Measurements from ENCODE around the gene MON1B.

The MON1B gene

DNA sequence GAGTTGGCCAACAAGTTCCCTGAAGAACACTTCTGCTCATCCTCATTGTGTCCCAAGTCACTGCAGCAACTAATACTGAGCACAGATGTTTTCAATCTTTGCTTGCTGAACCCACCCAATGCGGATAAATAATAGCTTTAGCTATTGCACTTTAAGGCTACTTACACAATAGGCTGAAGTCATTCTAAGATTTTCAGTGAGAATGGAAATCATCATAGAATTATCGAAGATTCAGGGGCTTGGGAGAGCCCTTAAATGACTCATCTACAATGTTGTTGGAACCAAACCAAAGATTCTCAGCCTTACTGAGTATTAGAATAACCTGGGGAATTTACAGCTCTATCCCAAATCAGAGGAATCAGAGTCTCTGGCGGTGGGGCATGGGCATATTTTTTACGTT lies 59.4 kb downstream of the MON1B start:
- no peak for DNase-seq (ENCODE audit: low read depth)
- TF ChIP-seq, protein P1, sequence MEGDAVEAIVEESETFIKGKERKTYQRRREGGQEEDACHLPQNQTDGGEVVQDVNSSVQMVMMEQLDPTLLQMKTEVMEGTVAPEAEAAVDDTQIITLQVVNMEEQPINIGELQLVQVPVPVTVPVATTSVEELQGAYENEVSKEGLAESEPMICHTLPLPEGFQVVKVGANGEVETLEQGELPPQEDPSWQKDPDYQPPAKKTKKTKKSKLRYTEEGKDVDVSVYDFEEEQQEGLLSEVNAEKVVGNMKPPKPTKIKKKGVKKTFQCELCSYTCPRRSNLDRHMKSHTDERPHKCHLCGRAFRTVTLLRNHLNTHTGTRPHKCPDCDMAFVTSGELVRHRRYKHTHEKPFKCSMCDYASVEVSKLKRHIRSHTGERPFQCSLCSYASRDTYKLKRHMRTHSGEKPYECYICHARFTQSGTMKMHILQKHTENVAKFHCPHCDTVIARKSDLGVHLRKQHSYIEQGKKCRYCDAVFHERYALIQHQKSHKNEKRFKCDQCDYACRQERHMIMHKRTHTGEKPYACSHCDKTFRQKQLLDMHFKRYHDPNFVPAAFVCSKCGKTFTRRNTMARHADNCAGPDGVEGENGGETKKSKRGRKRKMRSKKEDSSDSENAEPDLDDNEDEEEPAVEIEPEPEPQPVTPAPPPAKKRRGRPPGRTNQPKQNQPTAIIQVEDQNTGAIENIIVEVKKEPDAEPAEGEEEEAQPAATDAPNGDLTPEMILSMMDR (IDR thresholded peaks at IDR 0.05; ENCODE audit: low read depth, low read length) = no peak
- TF ChIP-seq, protein P2, sequence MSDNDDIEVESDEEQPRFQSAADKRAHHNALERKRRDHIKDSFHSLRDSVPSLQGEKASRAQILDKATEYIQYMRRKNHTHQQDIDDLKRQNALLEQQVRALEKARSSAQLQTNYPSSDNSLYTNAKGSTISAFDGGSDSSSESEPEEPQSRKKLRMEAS (IDR thresholded peaks at IDR 0.05; ENCODE audit: low read depth, low read length) = no peak

More for the DNA sequence above, 59.4 kb downstream of the MON1B start:
- no peak overlapping the region for H3K4me3 ChIP-seq (ENCODE audit: low read depth, low read length)
